Measurements from ENCODE around the gene TGFBR1. TPM values are rescaled to one million over a fixed set of nuclear protein-coding genes. Genes with fewer than 3 reads are reported as not detected.

Gene TGFBR1
- total RNA-seq, 1 experiment from 2014 or later = 31.8 TPM

DNA sequence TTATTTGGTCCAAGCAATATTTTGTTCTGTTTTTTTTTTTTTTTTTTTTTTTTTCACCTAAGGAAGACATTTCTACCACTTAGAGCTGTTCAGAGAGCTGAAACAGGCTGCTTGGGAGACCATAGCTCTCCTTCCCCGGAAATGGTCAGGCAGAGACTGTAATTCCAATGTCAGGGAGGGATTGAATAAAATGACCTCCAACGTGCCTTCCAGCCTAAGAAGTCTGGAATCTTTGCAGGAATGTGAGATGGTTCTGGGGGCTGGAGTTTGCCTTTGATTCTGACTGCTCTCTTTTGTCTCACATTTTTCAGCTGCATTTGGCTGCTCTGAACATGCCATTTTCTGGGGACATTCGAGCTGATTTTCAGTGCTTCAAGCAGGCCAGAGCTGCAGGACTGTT lies 38.3 kb upstream of the TGFBR1 start:
- Mint-ChIP-seq H3K4me1 (ENCODE audit: low read depth, unreplicated experiment) (peaks cover 8% of the 10 kb centered on the region), H3K4me3 (ENCODE audit: unreplicated experiment) (no peak overlapping the region), H3K36me3 (ENCODE audit: insufficient read depth, unreplicated experiment) (no peaks in the 10 kb centered on the region), H3K27me3 (ENCODE audit: insufficient read depth, unreplicated experiment) (peaks cover 10% of the 10 kb centered on the region), H3K9me3 (ENCODE audit: unreplicated experiment) (no peaks in the 10 kb centered on the region), H3K27ac (ENCODE audit: unreplicated experiment) (no peak overlapping the region)
- TF ChIP-seq, protein P1, sequence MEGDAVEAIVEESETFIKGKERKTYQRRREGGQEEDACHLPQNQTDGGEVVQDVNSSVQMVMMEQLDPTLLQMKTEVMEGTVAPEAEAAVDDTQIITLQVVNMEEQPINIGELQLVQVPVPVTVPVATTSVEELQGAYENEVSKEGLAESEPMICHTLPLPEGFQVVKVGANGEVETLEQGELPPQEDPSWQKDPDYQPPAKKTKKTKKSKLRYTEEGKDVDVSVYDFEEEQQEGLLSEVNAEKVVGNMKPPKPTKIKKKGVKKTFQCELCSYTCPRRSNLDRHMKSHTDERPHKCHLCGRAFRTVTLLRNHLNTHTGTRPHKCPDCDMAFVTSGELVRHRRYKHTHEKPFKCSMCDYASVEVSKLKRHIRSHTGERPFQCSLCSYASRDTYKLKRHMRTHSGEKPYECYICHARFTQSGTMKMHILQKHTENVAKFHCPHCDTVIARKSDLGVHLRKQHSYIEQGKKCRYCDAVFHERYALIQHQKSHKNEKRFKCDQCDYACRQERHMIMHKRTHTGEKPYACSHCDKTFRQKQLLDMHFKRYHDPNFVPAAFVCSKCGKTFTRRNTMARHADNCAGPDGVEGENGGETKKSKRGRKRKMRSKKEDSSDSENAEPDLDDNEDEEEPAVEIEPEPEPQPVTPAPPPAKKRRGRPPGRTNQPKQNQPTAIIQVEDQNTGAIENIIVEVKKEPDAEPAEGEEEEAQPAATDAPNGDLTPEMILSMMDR (IDR thresholded peaks at IDR 0.05; ENCODE audit: insufficient read depth in 1 of 2, low read depth in 1 of 2, low read length in 1 of 2, severe bottlenecking in 1 of 2, unreplicated experiment in 1 of 2) = no peak
- Histone ChIP-seq H3K4me3 (ENCODE audit: low read depth, low read length) (no peak overlapping the region), H3K36me3 (ENCODE audit: control insufficient read depth, insufficient read depth, low read length) (no peaks in the 10 kb centered on the region), H3K4me1 (no peaks in the 10 kb centered on the region), H3K9me3 (no peaks in the 10 kb centered on the region), H3K27me3 (replicated peaks; ENCODE audit: control insufficient read depth, insufficient read depth, low read length) (no peaks in the 10 kb centered on the region)
- ChIA-PET CTCF (no interaction called here), POLR2A (no interaction called here)
- no peak for DNase-seq
- intact Hi-C loops (cut with micrococcal nuclease; ENCODE audit: unreplicated experiment) = no loop called here
- no TSS peak for BruUV-seq (replicated peaks)

DNA sequence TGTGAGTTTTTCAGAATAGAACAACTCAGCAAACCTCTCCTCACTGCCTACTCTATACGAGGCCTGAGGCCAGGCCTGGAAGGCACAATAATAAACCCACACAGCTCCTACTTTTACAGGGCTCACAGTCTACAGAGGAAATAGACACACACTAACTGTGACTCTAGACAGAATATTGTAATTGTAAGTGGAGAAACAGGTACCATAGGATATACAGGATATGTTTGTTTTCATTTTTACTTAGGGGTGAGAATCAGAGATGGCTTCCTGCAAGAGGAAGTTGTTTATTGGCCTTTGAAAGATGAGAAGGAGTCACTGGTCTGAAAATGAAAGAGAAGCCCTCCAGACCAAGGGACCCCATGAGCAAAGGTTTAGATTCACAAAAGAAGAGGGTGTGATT lies 35.8 kb upstream of the TGFBR1 start:
- Mint-ChIP-seq H3K9me3 (ENCODE audit: unreplicated experiment) (no peaks in the 10 kb centered on the region), H3K27me3 (ENCODE audit: insufficient read depth, unreplicated experiment) (peaks cover 7% of the 10 kb centered on the region), H3K4me1 (ENCODE audit: low read depth, unreplicated experiment) (no peaks in the 10 kb centered on the region), H3K27ac (ENCODE audit: unreplicated experiment) (no peak overlapping the region), H3K36me3 (ENCODE audit: insufficient read depth, unreplicated experiment) (no peaks in the 10 kb centered on the region), H3K4me3 (ENCODE audit: unreplicated experiment) (no peak overlapping the region)
- Histone ChIP-seq H3K4me1 (no peaks in the 10 kb centered on the region), H3K36me3 (ENCODE audit: control insufficient read depth, insufficient read depth, low read length) (no peaks in the 10 kb centered on the region), H3K27me3 (replicated peaks; ENCODE audit: control insufficient read depth, insufficient read depth, low read length) (no peaks in the 10 kb centered on the region), H3K9me3 (no peaks in the 10 kb centered on the region), H3K4me3 (ENCODE audit: low read depth, low read length) (no peak overlapping the region)
- ChIA-PET CTCF (no interaction called here), POLR2A (no interaction called here)
- BruUV-seq (replicated peaks) = no TSS peak
- DNase-seq = no peak
- intact Hi-C loops (cut with micrococcal nuclease; ENCODE audit: unreplicated experiment) = no loop called here
- TF ChIP-seq, protein P1 (IDR thresholded peaks at IDR 0.05; ENCODE audit: insufficient read depth in 1 of 2, low read depth in 1 of 2, low read length in 1 of 2, severe bottlenecking in 1 of 2, unreplicated experiment in 1 of 2) = no peak

DNA sequence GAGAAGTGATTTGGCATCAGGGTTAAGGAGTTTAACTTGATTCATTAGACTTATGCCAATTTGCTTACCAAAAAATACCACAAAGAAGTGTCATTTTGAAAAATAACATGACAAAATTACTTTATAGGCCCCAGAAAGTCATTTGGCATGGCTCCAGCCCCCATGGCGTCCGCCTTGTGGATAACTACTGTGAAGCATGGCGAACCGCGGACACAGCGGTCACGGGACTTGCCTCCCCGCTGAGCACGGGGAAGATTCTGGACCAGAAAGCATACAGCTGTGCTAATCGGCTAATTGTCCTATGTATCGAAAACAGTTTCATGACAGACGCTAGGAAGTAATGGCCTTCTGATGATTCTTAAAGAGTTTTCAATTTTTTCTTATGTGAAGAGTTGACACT lies 35.4 kb upstream of the TGFBR1 start:
- no peak overlapping the region for H3K27ac Mint-ChIP-seq (ENCODE audit: unreplicated experiment)
- no peaks in the 10 kb centered on the region for H3K4me1 Mint-ChIP-seq (ENCODE audit: low read depth, unreplicated experiment)
- TF ChIP-seq, protein P1 (IDR thresholded peaks at IDR 0.05; ENCODE audit: insufficient read depth in 1 of 2, low read depth in 1 of 2, low read length in 1 of 2, severe bottlenecking in 1 of 2, unreplicated experiment in 1 of 2) = no peak
- no peaks in the 10 kb centered on the region for H3K36me3 ChIP-seq (ENCODE audit: control insufficient read depth, insufficient read depth, low read length)
- intact Hi-C loops (cut with micrococcal nuclease; ENCODE audit: unreplicated experiment) = no loop called here
- ChIA-PET CTCF (no interaction called here), POLR2A (no interaction called here)
- H3K27me3 Mint-ChIP-seq (ENCODE audit: insufficient read depth, unreplicated experiment) = peaks cover 4% of the 10 kb centered on the region
- BruUV-seq (replicated peaks) = no TSS peak
- no peaks in the 10 kb centered on the region for H3K27me3 ChIP-seq (replicated peaks; ENCODE audit: control insufficient read depth, insufficient read depth, low read length)
- no peak overlapping the region for H3K4me3 ChIP-seq (ENCODE audit: low read depth, low read length)
- no peaks in the 10 kb centered on the region for H3K9me3 ChIP-seq
- H3K4me1 ChIP-seq = no peaks in the 10 kb centered on the region
- no peaks in the 10 kb centered on the region for H3K9me3 Mint-ChIP-seq (ENCODE audit: unreplicated experiment)
- no peak overlapping the region for H3K4me3 Mint-ChIP-seq (ENCODE audit: unreplicated experiment)
- no peak for DNase-seq
- H3K36me3 Mint-ChIP-seq (ENCODE audit: insufficient read depth, unreplicated experiment) = no peaks in the 10 kb centered on the region
